ENCODE measurements around the gene DDC. TPM values are rescaled to one million over a fixed set of nuclear protein-coding genes. Genes with fewer than 3 reads are reported as not detected.

Gene DDC
- polyA plus RNA-seq, 1 donor (not counting 4 experiments of a cell fraction or from before 2014, with no cell fraction given): not detected

DNA sequence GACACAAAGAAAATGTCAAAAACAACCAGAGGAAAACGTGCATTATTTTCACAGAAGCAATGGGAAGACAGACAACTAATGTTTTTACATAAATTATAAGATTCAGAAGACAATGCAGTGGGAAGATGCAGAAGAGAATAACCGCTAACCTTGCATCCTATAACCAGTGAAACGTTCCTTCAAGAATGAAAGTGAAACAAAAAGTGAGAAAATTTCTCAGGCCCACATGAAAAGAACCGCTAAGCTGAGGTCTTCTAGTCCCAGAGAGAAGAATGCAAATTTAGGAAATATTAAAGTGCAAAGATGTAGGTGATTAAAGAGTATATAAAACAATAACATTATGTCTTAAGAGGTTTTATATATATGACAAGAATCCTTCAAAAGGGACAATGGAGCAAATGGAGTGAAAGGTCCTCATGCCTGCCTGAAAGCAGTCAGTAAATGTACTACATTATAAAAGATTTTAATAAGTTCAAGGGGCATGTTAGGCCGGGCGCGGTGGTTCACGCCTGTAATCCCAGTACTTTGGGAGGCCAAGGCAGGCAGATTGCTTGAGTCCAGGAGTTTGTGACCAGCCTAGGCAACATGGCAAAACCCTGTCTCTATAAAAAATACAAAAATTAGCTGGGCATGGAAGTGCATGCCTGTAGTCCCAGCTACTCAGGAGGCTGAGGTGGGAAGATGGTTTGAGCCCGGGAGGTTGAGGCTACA is 43.1 kb upstream of the DDC start:
- Histone ChIP-seq H3K9me1 (ENCODE audit: control insufficient read depth, extremely low read depth, insufficient read depth, low read length) (no peaks in the 10 kb centered on the region), H3K4me1 (ENCODE audit: control insufficient read depth, extremely low read depth, insufficient read depth, low read length) (peaks cover 16% of the 10 kb centered on the region), H3K9me3 (ENCODE audit: control insufficient read depth, low read depth, low read length) (no peaks in the 10 kb centered on the region), H3K4me3 (ENCODE audit: control insufficient read depth in 2 of 3, extremely low read depth in 1 of 3, insufficient read depth in 2 of 3, low read depth in 1 of 3, low read length in 3 of 3) (no peak overlapping the region), H3K27me3 (ENCODE audit: control insufficient read depth, extremely low read depth, insufficient read depth, low read length) (no peaks in the 10 kb centered on the region), H3K4me2 (ENCODE audit: control insufficient read depth, extremely low read depth, insufficient read depth, low read depth, low read length) (no peak overlapping the region), H3K79me2 (ENCODE audit: control insufficient read depth, insufficient read depth, low read length) (no peaks in the 10 kb centered on the region), H3K36me3 (ENCODE audit: control insufficient read depth in 2 of 2, extremely low read depth in 1 of 2, insufficient read depth in 2 of 2, low read length in 2 of 2) (peaks cover 3 to 10% of the 10 kb centered on the region in 2 experiments), H3K9ac (ENCODE audit: control insufficient read depth, extremely low read depth, insufficient read depth, low read length) (no peak overlapping the region), H4K20me1 (ENCODE audit: control insufficient read depth, extremely low read depth, insufficient read depth, low read length) (no peaks in the 10 kb centered on the region), H3K27ac (ENCODE audit: control insufficient read depth, insufficient read depth, low read length) (no peak overlapping the region), H2AFZ (ENCODE audit: control insufficient read depth, low read length) (no peak overlapping the region)
- DNase-seq (ENCODE audit: low read depth, low spot score): no peak
- no peak for FAIRE-seq
- dilution Hi-C loops (cut with MboI; ENCODE audit: extremely low pct_ligation_motif_present, low sequenced_read_pairs): no loop called here
- TF ChIP-seq EZH2 (IDR thresholded peaks at IDR 0.05; ENCODE audit: low read length): no peak
- TF ChIP-seq, protein P1, sequence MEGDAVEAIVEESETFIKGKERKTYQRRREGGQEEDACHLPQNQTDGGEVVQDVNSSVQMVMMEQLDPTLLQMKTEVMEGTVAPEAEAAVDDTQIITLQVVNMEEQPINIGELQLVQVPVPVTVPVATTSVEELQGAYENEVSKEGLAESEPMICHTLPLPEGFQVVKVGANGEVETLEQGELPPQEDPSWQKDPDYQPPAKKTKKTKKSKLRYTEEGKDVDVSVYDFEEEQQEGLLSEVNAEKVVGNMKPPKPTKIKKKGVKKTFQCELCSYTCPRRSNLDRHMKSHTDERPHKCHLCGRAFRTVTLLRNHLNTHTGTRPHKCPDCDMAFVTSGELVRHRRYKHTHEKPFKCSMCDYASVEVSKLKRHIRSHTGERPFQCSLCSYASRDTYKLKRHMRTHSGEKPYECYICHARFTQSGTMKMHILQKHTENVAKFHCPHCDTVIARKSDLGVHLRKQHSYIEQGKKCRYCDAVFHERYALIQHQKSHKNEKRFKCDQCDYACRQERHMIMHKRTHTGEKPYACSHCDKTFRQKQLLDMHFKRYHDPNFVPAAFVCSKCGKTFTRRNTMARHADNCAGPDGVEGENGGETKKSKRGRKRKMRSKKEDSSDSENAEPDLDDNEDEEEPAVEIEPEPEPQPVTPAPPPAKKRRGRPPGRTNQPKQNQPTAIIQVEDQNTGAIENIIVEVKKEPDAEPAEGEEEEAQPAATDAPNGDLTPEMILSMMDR (optimal IDR thresholded peaks at IDR 0.05 in 1 of 3, IDR thresholded peaks at IDR 0.05 in 1 of 3, conservative IDR thresholded peaks at IDR 0.05 in 1 of 3; ENCODE audit: extremely low read depth in 1 of 3, insufficient read depth in 2 of 3, low read length in 3 of 3): no peak

DNA sequence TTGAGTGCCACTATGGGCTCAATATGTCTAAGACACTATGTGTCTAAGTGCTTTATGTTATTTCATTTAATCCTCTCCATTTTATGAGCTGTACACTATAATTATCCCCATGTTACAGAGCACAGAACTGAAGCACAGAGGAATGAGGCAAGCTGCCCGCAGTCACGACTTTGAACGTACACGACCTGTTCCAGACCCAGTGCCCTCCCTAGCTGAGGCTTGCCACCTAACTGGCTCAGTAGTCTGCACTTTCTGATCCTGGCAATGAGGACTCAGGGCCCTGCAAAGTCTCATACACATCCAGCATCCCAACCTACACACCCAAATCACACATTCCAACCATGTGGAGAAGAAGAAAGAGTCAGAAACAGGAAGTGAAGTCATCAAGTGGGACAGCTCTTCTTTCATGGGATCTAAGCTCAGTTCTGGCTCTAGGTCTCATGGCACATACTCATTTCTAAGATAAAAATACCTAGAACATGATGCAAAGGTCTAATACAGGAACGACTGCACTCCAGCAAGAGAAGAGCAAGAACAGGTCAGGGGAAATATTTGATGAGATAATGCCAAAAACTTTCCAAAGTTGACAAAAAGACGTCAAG is 42.4 kb upstream of the DDC start:
- peaks cover 6 to 10% of the 10 kb centered on the region in 2 experiments for H3K36me3 ChIP-seq (ENCODE audit: control insufficient read depth in 2 of 2, extremely low read depth in 1 of 2, insufficient read depth in 2 of 2, low read length in 2 of 2)
- H4K20me1 ChIP-seq (ENCODE audit: control insufficient read depth, extremely low read depth, insufficient read depth, low read length): no peaks in the 10 kb centered on the region
- no peaks in the 10 kb centered on the region for H3K9me3 ChIP-seq (ENCODE audit: control insufficient read depth, low read depth, low read length)
- FAIRE-seq: peak; percentile 34
- peaks cover 16% of the 10 kb centered on the region for H3K4me1 ChIP-seq (ENCODE audit: control insufficient read depth, extremely low read depth, insufficient read depth, low read length)
- TF ChIP-seq, protein P1 (optimal IDR thresholded peaks at IDR 0.05 in 1 of 3, IDR thresholded peaks at IDR 0.05 in 1 of 3, conservative IDR thresholded peaks at IDR 0.05 in 1 of 3; ENCODE audit: extremely low read depth in 1 of 3, insufficient read depth in 2 of 3, low read length in 3 of 3): no peak
- no peak overlapping the region for H3K9ac ChIP-seq (ENCODE audit: control insufficient read depth, extremely low read depth, insufficient read depth, low read length)
- H3K79me2 ChIP-seq (ENCODE audit: control insufficient read depth, insufficient read depth, low read length): no peaks in the 10 kb centered on the region
- H3K27me3 ChIP-seq (ENCODE audit: control insufficient read depth, extremely low read depth, insufficient read depth, low read length): no peaks in the 10 kb centered on the region
- H3K27ac ChIP-seq (ENCODE audit: control insufficient read depth, insufficient read depth, low read length): no peak overlapping the region
- no peak for DNase-seq (ENCODE audit: low read depth, low spot score)
- dilution Hi-C loops (cut with MboI; ENCODE audit: extremely low pct_ligation_motif_present, low sequenced_read_pairs): no loop called here
- no peak overlapping the region for H3K4me3 ChIP-seq (ENCODE audit: control insufficient read depth in 2 of 3, extremely low read depth in 1 of 3, insufficient read depth in 2 of 3, low read depth in 1 of 3, low read length in 3 of 3)
- no peaks in the 10 kb centered on the region for H3K9me1 ChIP-seq (ENCODE audit: control insufficient read depth, extremely low read depth, insufficient read depth, low read length)
- H3K4me2 ChIP-seq (ENCODE audit: control insufficient read depth, extremely low read depth, insufficient read depth, low read depth, low read length): no peak overlapping the region
- H2AFZ ChIP-seq (ENCODE audit: control insufficient read depth, low read length): no peak overlapping the region

Data from keratinocyte (primary cell).